ENCODE data around the gene OPRD1.

Gene OPRD1

DNA sequence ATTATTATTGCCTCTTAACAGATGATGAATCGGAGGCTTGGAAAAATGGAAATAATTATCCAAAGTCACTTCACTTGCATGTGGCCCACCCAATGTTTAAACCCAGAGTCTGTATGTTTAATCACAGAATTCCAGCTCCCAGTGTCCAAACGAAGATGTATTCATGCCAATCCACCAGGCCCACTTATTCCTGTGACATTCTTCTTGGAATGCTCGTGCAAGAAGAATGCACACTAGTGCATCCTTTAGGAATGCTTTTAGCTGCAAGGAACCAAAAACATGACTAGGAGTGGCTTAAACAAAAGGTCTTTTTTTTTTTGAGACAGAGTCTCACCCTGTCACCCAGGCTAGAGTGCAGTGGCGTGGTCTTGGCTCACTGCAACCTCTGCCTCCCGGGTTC is 8.9 kb upstream of the OPRD1 start:
- H3F3A ChIP-seq (ENCODE audit: low read depth) = no peaks in the 10 kb centered on the region
- H2AFZ ChIP-seq (ENCODE audit: low read length) = no peak overlapping the region
- no peaks in the 10 kb centered on the region for H3K36me3 ChIP-seq (ENCODE audit: insufficient read depth, low read length)
- H3K4me2 ChIP-seq (ENCODE audit: low read depth, low read length, poor library complexity, severe bottlenecking) = no peak overlapping the region
- H3K9me3 ChIP-seq (ENCODE audit: insufficient read depth, low read depth, low read length) = no peaks in the 10 kb centered on the region
- no peaks in the 10 kb centered on the region for H3K4me1 ChIP-seq (ENCODE audit: insufficient read depth, low read length, poor library complexity, severe bottlenecking)
- no peaks in the 10 kb centered on the region for H4K20me1 ChIP-seq (ENCODE audit: insufficient read depth, low read length, poor library complexity, severe bottlenecking)
- H3K9me2 ChIP-seq (replicated peaks; ENCODE audit: low read depth, low read length) = no peaks in the 10 kb centered on the region
- H3K79me2 ChIP-seq (ENCODE audit: insufficient read depth, low read length) = no peaks in the 10 kb centered on the region
- H3K27me3 ChIP-seq (ENCODE audit: insufficient read depth, low read length, poor library complexity, severe bottlenecking) = no peaks in the 10 kb centered on the region
- no peak for TF ChIP-seq EZH2phosphoT487 (IDR thresholded peaks at IDR 0.05; ENCODE audit: borderline replicate concordance)
- TF ChIP-seq, protein P1, sequence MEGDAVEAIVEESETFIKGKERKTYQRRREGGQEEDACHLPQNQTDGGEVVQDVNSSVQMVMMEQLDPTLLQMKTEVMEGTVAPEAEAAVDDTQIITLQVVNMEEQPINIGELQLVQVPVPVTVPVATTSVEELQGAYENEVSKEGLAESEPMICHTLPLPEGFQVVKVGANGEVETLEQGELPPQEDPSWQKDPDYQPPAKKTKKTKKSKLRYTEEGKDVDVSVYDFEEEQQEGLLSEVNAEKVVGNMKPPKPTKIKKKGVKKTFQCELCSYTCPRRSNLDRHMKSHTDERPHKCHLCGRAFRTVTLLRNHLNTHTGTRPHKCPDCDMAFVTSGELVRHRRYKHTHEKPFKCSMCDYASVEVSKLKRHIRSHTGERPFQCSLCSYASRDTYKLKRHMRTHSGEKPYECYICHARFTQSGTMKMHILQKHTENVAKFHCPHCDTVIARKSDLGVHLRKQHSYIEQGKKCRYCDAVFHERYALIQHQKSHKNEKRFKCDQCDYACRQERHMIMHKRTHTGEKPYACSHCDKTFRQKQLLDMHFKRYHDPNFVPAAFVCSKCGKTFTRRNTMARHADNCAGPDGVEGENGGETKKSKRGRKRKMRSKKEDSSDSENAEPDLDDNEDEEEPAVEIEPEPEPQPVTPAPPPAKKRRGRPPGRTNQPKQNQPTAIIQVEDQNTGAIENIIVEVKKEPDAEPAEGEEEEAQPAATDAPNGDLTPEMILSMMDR (conservative IDR thresholded peaks at IDR 0.05; ENCODE audit: low read length) = no peak
- H3K9ac ChIP-seq (ENCODE audit: low read depth, low read length, poor library complexity, severe bottlenecking) = no peak overlapping the region
- H3K4me3 ChIP-seq (ENCODE audit: low read length, poor library complexity, severe bottlenecking) = no peak overlapping the region

DNA sequence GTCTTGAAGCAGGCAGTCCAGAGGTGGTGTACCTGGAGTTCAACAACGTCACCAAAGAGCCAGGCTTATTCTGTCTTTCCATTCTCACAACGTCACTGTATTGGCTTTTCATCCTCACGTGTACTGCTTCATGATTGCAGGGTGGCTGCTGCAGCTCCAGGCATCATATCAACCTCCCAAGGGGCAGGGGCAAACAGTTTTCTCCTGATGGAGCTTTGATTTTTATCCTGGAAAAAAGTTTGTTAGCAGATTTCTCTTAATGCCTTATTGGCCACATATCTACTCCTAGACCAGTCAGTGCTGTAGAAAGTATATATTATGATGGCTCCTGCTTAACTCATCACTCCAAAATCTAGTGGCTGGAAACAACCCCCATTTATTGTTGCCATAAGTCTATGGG is 8.3 kb upstream of the OPRD1 start:
- no peak overlapping the region for H3K4me2 ChIP-seq (ENCODE audit: low read depth, low read length, poor library complexity, severe bottlenecking)
- TF ChIP-seq EZH2phosphoT487 (IDR thresholded peaks at IDR 0.05; ENCODE audit: borderline replicate concordance) = no peak
- TF ChIP-seq, protein P1 (conservative IDR thresholded peaks at IDR 0.05; ENCODE audit: low read length) = no peak
- H3K36me3 ChIP-seq (ENCODE audit: insufficient read depth, low read length) = no peaks in the 10 kb centered on the region
- H3K4me3 ChIP-seq (ENCODE audit: low read length, poor library complexity, severe bottlenecking) = no peak overlapping the region
- H3F3A ChIP-seq (ENCODE audit: low read depth) = no peaks in the 10 kb centered on the region
- H3K4me1 ChIP-seq (ENCODE audit: insufficient read depth, low read length, poor library complexity, severe bottlenecking) = no peaks in the 10 kb centered on the region
- H3K27me3 ChIP-seq (ENCODE audit: insufficient read depth, low read length, poor library complexity, severe bottlenecking) = no peaks in the 10 kb centered on the region
- H2AFZ ChIP-seq (ENCODE audit: low read length) = no peak overlapping the region
- H3K9me2 ChIP-seq (replicated peaks; ENCODE audit: low read depth, low read length) = no peaks in the 10 kb centered on the region
- H3K9ac ChIP-seq (ENCODE audit: low read depth, low read length, poor library complexity, severe bottlenecking) = no peak overlapping the region
- no peaks in the 10 kb centered on the region for H3K79me2 ChIP-seq (ENCODE audit: insufficient read depth, low read length)
- H3K9me3 ChIP-seq (ENCODE audit: insufficient read depth, low read depth, low read length) = no peaks in the 10 kb centered on the region
- H4K20me1 ChIP-seq (ENCODE audit: insufficient read depth, low read length, poor library complexity, severe bottlenecking) = no peaks in the 10 kb centered on the region

DNA sequence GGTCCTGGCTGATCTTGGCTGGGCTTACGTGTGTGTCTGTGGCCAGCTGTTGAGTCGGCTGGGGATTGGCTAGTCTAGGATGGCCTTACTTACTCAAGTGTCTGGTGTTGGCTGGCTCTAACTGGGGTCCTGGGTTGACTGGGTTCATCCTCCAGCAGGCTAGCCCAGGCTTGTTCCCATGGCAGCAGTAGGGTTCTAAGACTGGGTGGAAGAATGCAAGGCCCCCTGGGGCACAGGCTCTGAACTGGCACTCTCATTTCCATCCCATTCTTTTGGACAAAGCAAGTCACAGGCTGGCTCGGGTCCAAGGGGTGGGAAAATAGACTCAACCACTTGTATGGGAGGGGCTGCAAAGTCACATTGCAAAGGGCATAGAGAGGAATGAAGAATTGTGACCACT is 7.9 kb upstream of the OPRD1 start:
- no peaks in the 10 kb centered on the region for H4K20me1 ChIP-seq (ENCODE audit: insufficient read depth, low read length, poor library complexity, severe bottlenecking)
- no peaks in the 10 kb centered on the region for H3K9me3 ChIP-seq (ENCODE audit: insufficient read depth, low read depth, low read length)
- no peaks in the 10 kb centered on the region for H3K4me1 ChIP-seq (ENCODE audit: insufficient read depth, low read length, poor library complexity, severe bottlenecking)
- TF ChIP-seq, protein P1 (conservative IDR thresholded peaks at IDR 0.05; ENCODE audit: low read length) = no peak
- no peak for TF ChIP-seq EZH2phosphoT487 (IDR thresholded peaks at IDR 0.05; ENCODE audit: borderline replicate concordance)
- H3F3A ChIP-seq (ENCODE audit: low read depth) = no peaks in the 10 kb centered on the region
- H2AFZ ChIP-seq (ENCODE audit: low read length) = no peak overlapping the region
- H3K4me2 ChIP-seq (ENCODE audit: low read depth, low read length, poor library complexity, severe bottlenecking) = no peak overlapping the region
- no peak overlapping the region for H3K4me3 ChIP-seq (ENCODE audit: low read length, poor library complexity, severe bottlenecking)
- H3K79me2 ChIP-seq (ENCODE audit: insufficient read depth, low read length) = no peaks in the 10 kb centered on the region
- H3K36me3 ChIP-seq (ENCODE audit: insufficient read depth, low read length) = no peaks in the 10 kb centered on the region
- no peaks in the 10 kb centered on the region for H3K9me2 ChIP-seq (replicated peaks; ENCODE audit: low read depth, low read length)
- H3K27me3 ChIP-seq (ENCODE audit: insufficient read depth, low read length, poor library complexity, severe bottlenecking) = no peaks in the 10 kb centered on the region
- H3K9ac ChIP-seq (ENCODE audit: low read depth, low read length, poor library complexity, severe bottlenecking) = no peak overlapping the region

Data from Loucy (cell line).